GOT3 (cell line): ENCODE results near the gene LARGE1.

ENCODE experiments used
- DNase-seq: peaks from one replicate; lab custom pipeline; 2025; ENCODE audit warnings: mixed read lengths; lab: John Stamatoyannopoulos, UW

LARGE1 gene

DNA sequence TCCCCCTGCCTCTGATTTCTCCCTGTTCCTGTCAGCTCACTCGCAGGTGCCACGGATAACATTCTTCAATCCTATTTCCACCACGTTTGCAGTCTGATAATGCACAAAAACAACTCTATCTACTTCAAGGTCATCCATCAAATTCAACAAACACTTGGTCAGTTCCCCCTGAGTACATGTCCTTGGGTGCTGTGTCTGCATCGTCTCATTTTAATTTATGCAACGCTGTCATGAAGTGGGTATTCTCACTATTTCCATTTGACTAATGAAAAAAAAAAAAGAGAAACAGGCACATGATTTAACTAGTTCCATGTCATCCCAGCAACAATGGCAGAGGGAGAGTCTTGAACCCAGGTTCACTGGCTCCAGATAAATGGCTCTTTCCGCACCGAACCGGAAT, 262.6 kb downstream of the LARGE1 start:
- DNase-seq: no peak

DNA sequence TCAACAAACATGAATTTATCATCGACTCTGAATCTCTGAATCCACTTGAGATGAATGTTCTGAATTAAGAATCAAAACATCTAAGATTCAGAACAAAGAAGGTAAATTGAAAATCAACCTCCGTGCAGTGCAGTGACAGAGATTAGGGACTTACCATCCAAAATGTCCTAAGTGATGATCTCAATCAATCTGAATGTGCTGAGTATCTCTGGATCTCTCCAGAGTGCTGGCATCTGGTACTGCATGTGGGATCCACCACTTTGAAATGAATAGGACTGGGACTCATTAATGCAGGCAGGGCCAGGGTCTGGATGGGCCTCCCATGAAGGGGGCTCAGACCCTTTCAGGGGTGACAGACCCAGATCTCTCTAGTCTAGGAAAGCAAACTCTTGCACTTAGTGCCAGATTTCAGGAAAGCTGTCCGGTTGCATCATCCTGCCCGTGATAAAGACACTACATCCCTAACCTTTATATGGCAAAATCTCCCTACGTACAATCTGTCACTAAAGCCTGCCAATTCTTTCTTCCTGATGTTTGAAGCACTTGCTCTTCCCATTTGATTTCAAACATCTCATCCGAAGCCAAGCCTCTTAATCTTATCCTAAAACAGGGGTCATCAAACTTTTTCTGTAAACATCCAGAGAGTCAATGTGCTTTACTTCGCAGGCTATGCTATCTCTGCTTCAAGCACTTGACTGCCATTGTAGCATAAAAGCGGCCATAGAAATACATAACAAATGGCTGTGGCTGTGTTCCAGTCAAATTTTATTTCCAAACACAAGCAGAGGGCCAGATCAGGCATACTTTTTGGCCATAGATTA, 263.3 kb downstream of the LARGE1 start:
- DNase-seq: no peak

DNA sequence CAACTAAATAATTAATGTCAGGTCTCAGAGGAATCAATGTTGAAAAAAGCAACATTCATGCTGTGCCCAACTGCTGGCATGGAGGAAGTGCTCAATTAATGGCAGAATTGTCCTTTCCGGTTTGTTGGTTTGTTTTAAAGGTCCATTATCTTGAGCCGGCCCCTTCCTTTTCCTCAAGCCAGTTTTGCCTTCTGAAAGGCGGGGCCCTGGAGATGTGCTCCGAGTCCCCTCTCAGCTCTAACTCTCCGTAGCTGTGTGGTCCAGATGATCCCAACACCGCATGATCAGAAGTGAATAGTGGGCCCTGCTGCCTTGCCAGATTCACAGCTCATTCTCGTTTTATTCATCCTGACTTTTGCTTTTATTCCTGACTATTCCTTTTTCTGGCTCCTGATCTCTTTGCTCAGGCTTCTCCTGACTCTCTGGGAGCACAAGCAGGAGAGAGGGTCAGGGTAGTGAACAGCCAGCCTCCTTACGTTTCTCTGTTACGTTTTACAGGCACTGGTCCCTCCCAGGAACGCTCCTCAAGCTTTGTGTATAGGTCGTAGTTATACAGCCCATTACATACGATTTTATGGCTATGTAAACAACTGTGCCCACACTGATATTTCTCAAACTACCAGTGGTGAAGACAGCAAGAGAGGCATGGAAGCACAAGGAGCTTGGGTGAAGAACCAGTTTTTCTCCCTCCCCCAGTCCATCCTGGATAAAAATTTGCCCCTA, 265.9 kb downstream of the LARGE1 start:
- no peak for DNase-seq

DNA sequence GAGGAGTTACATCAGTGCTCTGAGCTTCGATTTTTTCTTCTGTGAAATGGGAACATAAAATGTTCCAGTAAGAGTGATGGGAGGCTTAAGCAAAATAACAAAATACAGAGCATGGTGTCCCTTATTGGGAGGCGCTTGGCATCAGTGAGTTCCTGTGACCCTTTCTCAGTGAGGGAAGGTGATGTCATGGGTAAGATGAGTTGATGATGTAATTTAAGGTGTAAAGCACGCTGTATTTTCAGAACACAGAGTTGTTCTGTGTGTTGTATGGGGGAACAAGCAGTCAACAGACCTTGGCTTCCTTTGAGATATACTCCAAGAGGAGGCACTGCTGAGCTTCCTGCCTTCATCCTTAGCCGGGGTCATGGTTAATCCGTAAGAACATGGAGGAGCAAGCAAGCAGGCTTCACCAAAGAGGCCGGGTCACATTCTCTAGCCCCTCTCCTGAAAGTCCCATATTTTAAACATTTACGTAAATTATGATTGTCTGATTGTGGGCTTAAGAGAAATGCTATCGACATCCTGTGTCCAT, 266.7 kb downstream of the LARGE1 start:
- DNase-seq: no peak

DNA sequence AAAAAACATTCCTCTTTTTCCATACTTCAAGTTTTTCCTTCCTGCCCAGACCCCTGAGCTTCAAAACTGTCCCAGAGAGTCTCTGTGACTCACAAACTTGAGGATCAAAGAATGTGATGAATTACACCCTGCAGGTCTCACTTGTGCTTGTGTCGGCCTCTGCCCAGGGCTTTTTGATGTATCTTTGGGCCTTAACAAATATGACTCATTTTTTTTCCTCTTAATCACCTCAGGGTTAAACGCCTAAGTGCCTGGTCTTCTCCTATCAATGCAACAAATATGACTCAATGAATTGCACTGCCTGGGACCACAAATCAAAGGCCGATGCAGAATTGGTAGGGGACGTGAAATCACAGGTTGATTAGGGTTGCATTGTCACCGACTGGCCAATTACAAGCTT, 267.7 kb downstream of the LARGE1 start:
- DNase-seq: no peak

DNA sequence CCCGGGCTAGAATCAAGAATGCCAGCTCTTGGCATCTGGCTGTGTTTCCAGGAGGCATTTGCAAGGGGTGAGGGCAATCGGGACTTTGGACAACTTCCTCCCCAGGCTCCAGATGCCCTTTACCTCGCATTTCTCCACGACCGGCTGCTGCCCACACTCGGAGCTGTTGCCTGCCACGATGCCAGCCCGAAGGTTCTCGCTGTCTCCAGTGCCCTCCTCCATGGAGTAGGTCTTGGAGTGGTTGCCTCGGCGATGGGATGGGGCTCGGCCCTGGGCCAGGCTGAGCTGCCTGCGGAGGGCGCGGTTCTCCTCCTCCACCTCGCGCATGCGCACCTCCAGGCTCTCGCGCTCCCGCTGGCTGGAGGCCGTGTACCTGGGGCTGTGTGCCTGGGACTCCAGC, 270.0 kb downstream of the LARGE1 start:
- no peak for DNase-seq

DNA sequence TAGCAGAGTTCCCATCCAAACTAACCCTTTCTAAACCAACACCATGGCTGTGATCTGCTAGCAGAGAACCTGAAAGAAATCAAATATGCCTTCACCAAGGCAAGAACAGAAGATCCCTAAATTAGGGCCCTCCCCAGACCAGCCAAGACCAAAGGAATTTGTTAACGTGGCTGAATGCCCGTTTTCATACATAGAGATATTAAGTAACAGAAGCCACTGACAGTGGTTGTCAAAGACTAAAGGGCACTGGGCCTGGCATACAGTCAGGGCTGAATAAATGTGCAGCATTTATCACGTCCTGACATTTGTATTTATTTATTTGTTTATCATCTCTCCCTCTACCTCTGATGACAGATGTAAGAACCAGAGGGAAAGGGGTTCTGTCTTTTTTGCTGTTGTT, 271.8 kb downstream of the LARGE1 start:
- DNase-seq: no peak

DNA sequence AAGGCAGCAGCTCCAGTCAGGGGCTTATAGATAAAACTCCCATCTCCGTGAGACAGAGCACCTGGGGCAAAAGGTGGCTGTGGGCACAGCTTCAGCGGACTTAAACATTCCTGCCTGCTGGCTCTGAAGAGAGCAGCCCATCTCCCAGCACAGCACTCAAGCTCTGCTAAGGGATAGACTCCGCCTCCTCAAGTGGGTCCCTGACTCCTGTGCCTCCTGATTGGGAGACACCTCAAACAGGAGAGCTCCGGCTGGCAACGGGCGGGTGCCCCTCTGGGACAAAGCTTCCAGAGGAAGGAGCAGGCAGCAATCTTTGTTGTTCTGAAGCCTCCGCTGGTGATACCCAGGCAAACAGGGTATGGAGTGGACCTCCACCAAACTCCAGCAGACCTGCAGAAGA, 279.4 kb downstream of the LARGE1 start:
- DNase-seq: no peak

DNA sequence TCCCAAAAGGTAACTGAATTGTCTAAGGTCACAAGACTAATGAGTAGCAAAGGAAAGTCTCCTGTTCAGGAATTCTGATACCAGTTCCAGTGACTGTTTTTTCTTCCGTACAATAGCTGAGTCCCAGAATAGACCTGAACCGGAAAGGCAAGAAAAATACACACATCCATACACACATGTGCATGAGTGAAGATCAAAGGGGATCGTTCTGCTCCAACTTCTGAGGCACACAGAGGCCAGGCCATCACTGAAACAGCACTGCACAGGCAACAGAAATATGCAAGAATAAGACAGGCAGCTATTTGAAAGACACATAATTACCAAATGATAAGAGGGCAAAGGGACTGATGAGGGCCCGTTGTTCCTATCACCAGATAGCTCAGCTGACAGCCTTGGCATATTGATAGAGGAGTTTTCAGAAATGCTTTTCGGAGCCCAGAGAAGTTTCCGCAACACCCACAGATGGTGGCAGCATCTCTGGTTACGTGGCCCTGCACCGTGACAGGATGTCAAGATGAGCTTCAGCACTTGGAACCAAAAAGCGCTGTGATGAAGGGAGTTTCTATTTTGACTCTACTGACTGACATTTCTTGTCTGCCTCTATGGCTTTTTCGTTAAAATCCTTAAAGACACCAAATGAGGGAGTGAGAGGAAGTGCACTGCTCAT, 280.6 kb downstream of the LARGE1 start:
- no peak for DNase-seq

DNA sequence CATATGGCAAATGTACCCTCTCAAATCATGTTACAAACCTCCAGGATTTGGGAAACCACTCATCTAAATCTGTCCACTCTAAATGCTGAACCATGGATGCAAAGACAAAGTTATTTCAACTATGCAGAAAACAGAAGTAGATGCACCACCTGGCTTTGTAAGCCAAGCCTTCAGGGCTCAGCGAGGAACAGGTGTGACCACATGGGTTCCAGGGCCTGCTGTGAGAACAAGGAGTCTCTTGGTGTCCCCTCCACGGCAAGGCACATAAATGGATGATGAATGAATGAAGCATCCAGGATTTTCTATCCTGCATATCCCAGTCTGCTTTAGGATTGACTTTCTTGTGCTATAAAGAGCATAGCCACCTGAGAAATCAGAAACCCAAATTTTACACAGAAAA, 284.5 kb downstream of the LARGE1 start:
- no peak for DNase-seq

DNA sequence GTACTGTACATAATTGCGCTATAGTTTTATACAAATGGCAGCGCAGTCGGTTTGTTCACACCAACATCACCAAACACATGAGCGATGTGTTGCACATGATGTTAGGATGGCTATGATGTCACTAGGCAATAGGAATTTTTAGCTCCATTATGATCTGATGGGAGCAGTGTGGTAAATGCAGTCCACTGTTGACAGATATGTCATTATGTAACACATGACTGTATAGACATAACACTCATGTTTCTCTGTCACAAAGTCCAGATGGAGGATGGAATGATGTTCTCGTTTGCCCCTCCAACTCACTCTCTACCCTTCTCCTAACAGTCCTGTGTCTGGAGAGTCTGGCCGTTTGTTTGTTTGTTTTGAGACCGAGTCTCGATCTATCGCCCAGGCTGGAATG, 288.5 kb downstream of the LARGE1 start:
- no peak for DNase-seq

DNA sequence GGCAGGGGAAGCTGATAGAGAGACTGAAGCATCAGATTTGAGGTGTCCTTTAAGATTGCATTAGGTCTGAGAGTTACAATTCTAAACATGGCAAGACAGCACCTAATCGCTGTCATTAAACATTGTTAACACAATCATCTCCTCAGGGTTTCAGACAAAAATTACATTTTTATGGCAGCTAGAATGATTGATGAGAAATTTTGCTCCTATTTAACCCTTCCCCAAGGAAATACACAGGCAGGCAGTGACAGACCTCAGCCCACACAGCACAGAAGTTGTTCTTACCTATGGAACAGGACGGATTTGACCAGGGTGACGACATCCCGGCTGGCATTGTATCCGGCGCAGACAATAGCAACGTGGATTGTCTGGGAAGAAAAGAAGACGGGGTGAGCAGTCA, 294.3 kb downstream of the LARGE1 start:
- DNase-seq: no peak

DNA sequence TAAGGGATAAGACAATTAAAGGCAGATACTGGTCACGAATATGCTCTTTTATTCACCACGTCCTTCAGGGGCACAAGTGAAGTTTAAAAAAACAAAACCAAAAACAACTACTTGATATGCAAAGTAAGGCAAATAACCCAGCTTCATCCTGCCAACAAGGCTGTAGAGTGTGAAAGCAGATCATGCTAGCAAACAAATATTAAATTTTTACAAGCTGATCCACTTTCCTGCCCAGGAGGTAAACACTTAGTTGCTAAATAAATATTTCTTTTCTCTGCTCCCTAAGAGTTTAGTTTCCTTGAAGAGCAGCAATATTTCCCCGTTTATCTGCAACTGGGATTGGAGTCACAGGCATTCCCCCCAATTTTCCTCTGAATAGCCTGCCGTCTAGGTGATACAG, 300.2 kb downstream of the LARGE1 start:
- no peak for DNase-seq

DNA sequence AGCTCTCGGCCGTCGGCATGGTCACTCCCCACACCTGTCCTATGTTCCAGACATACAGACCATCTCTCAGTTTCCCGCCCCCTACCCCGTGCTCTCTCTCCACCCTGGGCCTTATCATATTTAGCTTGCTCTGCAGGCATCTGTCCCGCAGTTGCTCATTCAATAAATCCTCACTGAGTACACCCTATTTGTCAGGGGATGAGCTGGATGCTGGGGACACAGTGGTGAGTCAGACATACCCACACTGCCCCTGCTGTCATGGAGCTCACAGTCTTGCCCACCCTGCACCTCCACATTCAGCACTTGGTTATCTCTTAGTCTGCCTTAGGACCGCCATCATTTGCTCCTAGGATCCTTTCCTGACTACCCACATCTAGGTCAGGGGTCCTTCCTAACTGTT, 313.8 kb downstream of the LARGE1 start:
- DNase-seq: no peak

DNA sequence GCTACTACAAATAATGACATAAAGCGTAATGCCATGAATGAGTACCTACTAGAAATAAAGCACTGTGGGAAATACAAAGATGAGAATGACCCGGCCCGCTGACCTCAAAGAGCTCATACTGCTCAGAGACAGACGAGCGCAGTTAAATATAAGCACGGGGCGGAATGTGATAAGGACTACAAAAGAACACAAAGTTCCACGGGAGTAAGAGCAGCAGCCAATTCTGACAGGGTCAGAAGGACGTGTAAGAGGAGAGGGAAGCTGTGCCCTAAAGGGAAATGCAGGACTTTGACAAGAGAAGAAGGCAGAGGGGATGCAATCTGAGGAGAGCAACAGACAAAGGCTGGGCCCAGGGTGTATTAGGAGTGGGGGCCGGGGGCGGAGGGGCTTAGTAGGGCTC, 314.6 kb downstream of the LARGE1 start:
- DNase-seq: no peak

DNA sequence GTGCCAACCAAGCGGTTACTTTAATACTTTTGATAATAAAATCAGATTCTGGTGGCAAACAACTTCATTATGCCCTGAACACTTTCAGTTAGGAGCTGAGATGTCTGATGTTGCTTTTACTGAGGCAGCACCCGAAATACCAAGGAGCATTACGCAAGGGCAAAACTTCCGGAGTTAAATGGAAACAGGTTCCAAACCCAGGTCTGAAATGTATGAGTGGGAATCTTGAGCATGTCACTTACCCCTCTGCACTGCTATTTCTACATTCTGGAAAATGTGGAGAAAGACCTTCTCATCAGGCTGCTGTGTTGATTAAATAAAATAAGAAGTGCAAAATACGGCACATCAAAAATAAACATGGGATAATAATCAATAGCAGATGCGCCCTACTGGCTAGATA, 315.1 kb downstream of the LARGE1 start:
- DNase-seq: no peak

DNA sequence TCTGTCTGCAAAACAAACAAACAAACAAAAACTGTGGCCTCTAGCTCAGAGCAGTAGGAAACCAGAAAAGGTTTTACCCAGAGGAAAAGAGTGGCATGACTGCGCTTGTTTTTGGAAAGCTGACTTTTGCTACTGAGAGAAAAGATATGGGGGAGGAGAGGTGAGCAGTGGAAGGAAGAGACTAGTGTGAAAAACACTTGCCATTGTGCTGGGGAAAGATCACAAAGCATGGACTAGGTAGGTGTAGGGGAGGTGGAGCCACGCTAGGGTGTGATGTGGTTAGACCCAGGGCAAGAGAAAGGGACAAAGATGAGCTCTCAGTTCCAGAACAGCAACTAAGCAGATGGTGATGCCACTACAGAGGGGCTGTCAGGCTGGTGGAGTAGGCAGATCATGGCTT, 319.2 kb downstream of the LARGE1 start:
- DNase-seq: no peak

DNA sequence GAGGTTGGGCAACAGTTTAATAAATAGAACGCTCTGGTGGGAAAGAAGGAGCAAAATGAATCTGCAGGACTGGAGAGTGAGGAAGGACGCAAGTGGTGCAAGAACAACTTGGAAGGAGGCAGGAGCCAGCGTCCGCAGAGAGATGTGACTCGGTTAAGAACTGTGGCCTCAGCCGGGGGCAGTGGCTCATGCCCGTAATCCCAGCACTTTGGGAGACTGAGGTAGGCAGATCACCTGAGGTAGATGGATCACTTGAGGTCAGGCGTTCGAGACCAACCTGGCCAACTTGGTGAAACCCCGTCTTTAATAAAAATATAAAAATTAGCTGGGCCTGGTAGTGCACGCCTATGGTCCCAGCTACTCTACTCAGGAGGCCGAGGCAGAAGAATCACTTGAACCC, 319.7 kb downstream of the LARGE1 start:
- DNase-seq: no peak

DNA sequence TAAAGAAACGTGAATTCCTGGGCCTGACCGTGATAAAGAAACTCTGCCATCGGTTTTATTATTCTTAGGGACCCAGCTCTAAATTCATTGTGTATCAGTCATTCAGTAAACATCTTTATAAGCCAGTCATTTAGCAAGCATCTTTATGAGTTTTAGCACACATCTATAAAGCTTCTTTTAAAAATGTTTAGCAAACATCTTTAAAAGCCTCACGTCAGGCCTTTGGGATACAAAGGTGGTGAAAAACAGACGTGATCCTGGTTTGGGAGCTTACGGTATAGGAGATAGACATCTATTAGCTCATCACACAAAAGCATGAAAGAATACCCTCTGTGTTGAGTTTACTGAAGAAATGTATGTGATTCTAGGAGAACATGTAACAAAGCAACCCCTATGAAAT, 320.2 kb downstream of the LARGE1 start:
- DNase-seq: no peak

DNA sequence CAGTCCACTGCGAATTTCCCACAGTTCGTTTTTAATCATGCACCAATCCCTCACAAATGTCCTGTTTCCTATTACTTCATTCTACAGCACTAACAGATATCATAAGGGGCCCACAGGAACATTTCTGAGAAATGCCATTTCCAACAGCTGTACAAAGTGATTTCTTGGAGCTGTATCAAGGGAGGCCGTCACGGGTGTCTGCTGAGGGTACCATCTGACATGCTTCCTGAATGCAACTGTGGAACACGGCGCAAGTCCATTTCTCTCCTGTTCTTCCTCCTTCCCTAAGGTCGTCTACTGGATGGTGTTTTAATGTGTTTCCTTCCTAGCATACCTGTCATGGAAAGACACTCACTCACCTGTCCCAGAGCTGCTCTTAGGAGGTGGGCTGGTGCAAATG, 320.7 kb downstream of the LARGE1 start:
- no peak for DNase-seq

DNA sequence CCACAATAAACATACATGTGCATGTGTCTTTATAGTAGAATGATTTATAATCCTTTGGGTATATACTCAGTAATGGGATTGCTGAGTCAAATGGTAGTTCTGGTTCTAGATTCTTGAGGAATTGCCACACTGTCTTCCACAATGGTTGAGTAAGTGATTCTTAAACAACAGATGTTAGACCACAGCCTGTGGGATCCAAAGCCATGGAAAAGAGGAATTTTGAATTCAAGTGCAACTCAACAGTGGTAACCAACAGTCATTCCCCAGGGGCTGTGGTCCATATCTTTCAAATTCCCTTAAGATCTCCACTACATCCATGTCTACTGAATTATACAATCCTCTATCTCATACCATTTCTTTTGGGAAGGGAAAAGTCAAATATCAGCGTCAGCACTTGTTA, 321.5 kb downstream of the LARGE1 start:
- no peak for DNase-seq

DNA sequence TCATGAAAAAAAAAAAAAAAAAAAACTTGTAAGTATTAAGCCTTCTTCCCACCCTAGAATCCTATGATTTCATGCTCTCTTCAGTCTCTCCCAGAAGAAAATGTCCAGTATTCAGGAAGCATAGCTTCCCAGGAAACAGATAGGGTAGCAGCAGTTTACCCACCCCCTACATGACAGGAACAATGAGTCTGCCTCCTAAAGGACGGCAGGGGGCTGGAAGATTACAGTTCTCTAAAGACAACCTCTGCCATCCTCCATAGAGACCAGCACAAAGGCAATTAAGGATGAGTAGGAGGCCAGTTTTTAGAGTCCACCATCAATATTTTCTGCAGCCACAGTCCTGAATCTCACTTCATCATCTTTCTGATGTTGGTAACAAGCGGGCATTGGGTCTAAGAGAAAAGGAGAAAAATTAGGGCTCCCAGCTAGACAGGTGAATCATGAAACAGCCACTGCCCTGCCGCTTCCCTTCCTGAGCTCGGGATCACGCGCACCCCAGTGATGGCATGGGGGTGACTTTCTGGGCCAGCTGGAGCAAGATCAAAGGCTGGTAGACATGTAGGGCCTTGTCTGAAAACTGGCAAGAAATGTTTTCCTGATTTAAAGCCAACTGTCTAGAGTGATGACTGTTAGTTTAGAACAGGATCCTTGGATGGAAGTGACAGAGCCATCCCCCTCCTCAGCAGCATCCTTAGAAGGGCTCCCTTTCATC, 322.8 kb downstream of the LARGE1 start:
- no peak for DNase-seq
